PFSK-1 (cell line): ENCODE measurements around the gene GABRR2.

Source experiments
- POLR2AphosphoS5 ChIP-seq: IDR thresholded peaks from 2 replicates; pipeline ENCODE4 v1.6.1; 2012; ENCODE audit warnings: low read depth, mild to moderate bottlenecking, control low read depth, low read length, moderate library complexity
- TAF1 ChIP-seq: IDR thresholded peaks from 2 replicates; pipeline ENCODE4 v1.6.1; 2012; ENCODE audit warnings: low read length, control low read depth, borderline replicate concordance; ENCODE audit not compliant: insufficient read depth
- TF ChIP-seq, protein P1 (sequence below), 2 experiments: IDR thresholded peaks; 2 replicates each; pipeline versions ENCODE4 v1.6.1 to v1.8.0; 2011 to 2012; ENCODE audit warnings: low read depth in 2 of 2, low read length in 2 of 2, control low read depth in 1 of 2, inconsistent platforms in 1 of 2, mild to moderate bottlenecking in 1 of 2, moderate library complexity in 1 of 2; ENCODE audit not compliant: insufficient read depth in 1 of 2

DNA sequence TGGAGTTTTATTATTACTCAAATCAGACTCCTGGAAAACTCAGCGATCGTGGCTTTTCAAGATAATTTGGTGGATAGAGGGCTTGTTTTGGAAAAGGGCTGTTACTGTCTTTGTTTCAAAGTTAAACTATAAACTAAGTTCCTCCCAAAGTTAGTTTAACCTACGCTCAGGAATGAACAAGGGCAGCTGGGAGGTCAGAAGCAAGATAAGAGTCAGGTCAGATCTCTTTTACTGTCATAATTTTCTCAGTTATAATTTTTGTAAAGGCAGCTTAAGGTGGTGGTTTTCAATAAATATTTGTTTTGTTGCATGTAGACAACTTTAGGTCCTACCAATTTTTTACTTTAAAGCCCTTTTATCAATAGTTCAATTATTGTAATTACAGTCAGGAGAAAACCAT lies 9.2 kb upstream of the GABRR2 start:
- TF ChIP-seq, protein P1, sequence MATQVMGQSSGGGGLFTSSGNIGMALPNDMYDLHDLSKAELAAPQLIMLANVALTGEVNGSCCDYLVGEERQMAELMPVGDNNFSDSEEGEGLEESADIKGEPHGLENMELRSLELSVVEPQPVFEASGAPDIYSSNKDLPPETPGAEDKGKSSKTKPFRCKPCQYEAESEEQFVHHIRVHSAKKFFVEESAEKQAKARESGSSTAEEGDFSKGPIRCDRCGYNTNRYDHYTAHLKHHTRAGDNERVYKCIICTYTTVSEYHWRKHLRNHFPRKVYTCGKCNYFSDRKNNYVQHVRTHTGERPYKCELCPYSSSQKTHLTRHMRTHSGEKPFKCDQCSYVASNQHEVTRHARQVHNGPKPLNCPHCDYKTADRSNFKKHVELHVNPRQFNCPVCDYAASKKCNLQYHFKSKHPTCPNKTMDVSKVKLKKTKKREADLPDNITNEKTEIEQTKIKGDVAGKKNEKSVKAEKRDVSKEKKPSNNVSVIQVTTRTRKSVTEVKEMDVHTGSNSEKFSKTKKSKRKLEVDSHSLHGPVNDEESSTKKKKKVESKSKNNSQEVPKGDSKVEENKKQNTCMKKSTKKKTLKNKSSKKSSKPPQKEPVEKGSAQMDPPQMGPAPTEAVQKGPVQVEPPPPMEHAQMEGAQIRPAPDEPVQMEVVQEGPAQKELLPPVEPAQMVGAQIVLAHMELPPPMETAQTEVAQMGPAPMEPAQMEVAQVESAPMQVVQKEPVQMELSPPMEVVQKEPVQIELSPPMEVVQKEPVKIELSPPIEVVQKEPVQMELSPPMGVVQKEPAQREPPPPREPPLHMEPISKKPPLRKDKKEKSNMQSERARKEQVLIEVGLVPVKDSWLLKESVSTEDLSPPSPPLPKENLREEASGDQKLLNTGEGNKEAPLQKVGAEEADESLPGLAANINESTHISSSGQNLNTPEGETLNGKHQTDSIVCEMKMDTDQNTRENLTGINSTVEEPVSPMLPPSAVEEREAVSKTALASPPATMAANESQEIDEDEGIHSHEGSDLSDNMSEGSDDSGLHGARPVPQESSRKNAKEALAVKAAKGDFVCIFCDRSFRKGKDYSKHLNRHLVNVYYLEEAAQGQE (IDR thresholded peaks at IDR 0.05; ENCODE audit: insufficient read depth in 1 of 2, low read depth in 2 of 2, low read length in 2 of 2): no peak
- TF ChIP-seq TAF1 (no peak), POLR2AphosphoS5 (no peak)
